HG03097 (cell line): Measurements from ENCODE around the gene ALG9.
A peak's percentile ranks its signal among the peaks of the same experiment; 100 is the strongest.
"Not testable (repeated sequence)": the region's sequence is repeated elsewhere in the genome, so short reads cannot be mapped to it uniquely, and the experiment has no call there.

Experiments used
- ATAC-seq: cut with Tn5 transposase; IDR thresholded peaks from one replicate; pipeline ENCODE4 v1.9.1; 2021; ENCODE audit not compliant: unreplicated experiment, low FRiP score

The ALG9 gene

DNA sequence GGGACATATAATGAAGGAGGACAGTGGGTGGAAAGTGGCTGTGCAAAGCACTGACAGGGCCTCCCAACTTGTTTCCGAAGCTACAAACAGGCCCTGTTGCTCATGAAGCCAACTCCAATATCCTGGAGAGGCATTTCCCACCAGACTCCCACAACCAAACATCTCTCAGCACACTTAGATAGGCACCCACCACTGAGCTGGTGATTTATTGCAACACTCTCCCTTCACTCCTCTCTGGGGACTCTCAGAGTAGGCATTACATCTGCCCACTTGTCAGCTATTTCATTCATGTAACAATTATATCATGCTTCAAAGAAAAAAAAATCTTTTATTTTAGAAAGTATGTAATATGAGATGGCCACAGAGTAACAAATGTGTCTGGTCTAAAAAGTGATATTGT is 73.1 kb downstream of the ALG9 start:
- ATAC-seq: no peak

GRCh38 chr11:111797145-111797581 is 74.2 kb downstream of the ALG9 start:
- ATAC-seq: no peak

DNA sequence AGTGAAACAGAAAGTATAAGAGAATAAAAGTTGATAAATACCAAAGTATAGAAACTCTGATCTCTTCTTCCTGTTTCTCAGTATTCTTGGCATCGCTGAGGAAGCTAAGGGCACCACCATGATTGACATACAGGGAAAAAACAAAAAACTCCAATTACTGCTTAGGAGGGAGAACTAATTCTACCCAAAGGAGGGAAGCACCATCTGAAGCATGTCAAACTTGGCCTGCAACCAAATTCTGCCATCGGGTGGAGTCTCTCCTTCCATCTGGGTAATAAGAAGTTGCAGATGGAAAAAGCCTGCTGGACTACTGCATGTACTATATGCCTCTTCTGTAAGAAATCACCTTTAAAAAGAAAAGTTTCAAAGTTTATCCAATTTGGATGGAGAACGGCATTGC is 74.7 kb downstream of the ALG9 start:
- ATAC-seq: no peak

GRCh38 chr11:111795334-111795985 is 75.9 kb downstream of the ALG9 start:
- ATAC-seq: no peak

DNA sequence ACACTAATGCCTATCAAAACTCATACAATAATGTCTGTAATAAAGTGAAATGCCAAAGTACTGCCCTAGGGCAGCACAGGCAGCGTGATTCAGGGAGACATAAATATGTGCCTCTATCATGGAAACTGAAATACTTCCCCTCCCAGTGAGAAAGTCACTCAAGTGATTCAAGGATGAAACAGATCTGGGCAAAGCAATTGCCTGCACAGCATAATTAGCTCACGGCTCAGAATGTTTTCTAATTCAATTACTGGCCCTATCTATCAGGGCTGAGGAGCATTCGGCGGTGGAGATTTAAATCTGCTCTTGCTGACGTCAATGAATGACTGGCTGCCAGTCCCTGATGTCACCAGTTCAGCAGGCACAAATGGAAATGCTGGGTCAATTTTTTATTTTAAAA is 77.5 kb downstream of the ALG9 start:
- no peak for ATAC-seq

- no peak for ATAC-seq
Observed at GRCh38 chr11:111792955-111793500, 78.4 kb downstream of the ALG9 start.

DNA sequence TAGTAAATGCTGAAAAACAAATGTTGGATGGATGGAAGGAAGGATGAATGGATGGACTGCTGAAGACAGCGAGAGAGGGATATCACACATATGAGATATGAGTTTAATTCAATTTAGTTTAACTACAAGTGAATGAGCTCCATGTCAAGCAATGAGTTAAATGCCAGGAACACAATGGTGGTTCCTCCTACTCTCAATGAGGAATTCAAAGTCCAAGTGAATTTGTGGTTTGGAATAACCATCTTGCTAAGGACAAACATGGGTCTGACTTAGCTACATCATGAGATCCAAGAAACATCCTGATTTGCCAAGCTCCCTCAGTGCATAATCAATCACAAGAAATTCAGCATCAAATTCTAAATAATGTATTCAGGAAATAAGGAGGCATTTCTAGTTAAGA is 79.1 kb downstream of the ALG9 start:
- ATAC-seq: no peak

DNA sequence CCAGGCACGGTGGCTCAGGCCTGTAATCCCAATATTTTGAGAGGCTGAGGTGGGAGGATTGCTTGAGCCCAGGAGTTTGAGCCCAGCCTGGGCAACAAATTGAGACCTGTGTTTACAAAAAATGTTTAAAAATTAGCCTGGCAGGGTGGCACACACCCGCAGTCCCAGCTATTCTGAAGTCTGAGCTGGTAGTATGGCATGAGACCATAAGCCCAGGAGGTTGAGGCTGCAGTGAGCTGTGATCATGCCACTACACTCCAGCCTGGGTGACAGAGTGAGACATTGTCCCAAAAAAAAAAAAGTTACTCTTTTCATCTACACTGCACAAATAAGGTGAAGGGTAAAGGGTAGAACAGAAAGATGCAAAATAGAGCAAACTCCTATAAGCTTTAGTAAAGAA is 82.9 kb downstream of the ALG9 start:
- no peak for ATAC-seq

- ATAC-seq: no peak
Observed at GRCh38 chr11:111788051-111788450, 83.3 kb downstream of the ALG9 start.

DNA sequence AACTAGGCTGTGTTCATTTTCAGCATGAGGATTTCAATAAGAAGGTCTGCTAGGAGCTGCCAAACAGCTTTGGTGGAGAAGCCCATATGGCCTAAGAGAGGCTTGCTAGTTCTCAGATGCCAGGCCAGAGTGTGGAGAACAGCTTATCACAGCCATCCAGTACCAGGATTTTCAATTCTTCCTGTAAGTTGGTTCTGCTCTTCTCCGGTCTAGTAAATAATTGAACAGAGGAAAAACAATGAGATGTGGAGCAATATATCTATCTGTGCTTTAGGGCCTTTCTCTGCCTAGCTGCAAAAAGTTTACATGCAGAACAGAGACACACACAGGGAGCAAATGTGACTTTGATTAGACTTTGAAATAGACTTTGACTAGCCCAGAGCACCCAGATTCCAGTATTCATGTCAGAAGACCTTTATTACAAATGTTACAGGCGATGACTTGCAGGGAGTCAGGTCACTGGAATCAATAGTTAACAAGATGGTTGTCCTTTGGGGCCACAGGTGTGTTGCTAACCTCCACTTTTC is 85.4 kb downstream of the ALG9 start:
- ATAC-seq: no peak

GRCh38 chr11:111785076-111785475 is 86.3 kb downstream of the ALG9 start:
- ATAC-seq: no peak

GRCh38 chr11:111784311-111784710 is 87.1 kb downstream of the ALG9 start:
- ATAC-seq: not testable (repeated sequence)

DNA sequence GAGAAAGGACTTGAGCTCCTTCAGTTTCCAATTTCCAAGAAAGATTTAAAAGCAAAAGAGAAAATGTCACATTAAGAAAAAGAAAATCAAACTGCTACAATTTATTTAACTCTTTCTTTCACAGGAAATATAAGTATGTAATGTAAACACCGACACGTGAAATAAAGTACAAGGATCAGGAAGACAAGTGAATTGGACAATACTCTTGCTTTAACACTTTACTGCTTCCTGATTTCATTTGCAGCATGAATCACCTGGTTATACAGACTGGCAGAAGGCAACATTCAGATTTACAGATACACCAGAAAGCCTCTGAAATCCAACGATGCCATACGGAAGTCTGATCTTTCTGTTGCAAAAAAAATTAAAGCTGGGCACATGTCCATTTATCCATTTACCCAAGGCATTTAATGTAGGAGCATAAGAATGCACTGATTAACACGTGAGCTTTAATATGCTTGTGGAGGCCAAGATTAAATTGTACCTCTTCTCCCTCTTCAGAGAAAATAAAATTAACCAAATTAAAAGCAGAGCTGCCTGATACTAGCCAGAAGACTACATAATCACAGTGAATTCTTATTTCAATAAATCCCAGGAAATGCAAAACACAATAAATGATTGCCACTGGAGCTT is 89.2 kb downstream of the ALG9 start:
- ATAC-seq: no peak

- ATAC-seq: no peak
Observed at GRCh38 chr11:111779118-111779517, 92.3 kb downstream of the ALG9 start.

DNA sequence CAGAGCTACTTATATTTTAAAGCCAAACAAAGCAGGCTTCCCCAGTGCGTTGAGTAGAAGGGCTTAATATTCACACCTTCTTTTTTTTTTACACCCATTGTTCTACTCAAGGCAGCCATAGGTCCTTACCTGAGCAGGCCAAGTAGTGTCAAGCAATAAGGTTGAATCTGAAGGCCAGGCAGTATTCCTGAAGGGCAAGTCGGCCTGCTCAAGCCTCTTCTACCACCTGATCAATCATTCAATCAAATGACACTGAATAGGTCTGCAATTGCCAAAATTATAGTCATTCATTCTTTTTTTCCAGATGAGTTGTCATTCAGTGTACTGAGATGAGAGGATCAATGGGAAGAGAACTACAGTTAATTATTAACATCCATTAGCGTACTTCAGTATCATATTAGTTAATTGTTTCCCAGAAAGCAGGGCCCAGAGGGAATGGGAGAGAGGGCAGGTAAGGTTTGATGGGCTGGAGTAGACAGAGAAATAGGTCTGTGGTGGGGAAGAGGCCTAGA is 93.3 kb downstream of the ALG9 start:
- ATAC-seq: no peak

DNA sequence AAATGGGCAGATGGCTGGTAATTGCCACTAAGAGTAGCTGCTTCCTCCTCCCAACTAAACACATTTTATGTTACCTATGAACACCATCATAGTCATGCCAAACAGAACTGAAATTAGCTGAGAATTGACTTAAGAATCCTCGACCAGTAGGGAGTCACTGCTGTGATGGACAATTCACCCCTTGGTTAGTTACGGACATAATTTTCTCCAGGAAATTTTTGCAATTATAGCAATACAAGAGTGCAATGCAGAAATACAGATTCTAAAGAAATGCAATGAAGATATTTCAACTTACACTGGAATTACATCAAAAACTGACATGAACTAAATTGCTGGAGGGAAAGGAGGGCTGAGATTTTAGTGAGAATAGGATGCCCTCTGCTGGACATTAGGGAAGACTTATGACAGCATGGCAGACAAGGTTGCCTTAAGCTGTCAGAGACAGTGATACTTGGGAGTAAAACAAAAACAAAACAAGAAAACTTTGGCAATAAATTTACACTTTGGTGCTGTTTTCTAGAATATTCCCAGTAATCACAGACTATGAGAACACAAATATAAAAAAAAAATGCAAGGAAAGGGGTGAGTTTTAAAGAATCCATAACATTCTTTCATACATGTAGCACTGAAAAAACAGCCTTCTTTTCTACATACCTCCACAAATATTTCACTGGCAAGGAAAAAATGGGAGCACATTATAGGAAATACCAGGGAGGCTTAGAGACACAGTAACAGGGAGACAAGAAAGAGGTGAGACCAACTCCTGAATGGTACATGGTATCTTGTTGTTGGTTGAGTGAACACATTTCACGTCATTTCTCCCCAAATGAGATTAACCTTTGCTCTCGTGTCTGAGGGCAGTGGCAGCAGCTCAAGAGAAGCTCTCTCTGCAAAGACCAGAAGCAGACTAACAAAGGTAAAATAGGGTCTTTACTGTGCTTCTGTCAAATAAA is 94.0 kb downstream of the ALG9 start:
- peak; percentile 55 for ATAC-seq

GRCh38 chr11:111776398-111777093 is 94.8 kb downstream of the ALG9 start:
- ATAC-seq: peak; percentile 72

DNA sequence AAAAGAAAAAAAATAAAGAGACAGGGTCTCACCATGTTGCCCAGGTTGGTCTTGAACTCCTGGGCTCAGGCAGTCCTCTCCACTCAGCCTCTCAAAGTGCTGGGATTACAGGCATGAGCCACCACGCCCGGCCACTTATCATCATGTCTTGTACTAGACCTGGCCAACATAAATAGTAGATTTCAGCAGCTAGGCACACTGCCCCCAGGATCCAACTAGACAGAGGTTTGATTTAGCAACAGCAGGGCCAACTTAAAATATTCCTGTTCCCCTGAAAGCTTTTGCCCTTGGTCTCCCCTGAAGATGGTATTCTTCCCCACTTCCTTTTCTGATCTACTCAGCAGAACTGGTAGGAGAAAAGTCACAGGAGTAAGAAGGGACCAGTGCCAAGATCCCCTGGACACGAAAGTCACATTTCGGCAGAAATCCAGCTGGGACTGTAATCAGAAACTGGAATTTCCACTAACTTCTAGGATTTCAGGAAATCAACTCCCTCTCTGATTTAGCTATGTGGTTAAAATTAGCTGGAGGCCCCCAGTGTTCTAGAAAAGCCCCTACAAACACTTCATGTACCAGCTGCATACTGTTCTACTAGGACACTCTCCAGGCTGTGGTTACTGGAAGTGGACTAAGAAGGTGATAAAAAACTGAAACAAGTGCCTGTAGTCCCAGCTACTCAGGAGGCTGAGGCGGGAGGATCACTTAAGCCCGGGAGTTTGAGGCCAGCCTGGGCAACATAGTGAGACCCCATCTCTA is 96.2 kb downstream of the ALG9 start:
- no peak for ATAC-seq

DNA sequence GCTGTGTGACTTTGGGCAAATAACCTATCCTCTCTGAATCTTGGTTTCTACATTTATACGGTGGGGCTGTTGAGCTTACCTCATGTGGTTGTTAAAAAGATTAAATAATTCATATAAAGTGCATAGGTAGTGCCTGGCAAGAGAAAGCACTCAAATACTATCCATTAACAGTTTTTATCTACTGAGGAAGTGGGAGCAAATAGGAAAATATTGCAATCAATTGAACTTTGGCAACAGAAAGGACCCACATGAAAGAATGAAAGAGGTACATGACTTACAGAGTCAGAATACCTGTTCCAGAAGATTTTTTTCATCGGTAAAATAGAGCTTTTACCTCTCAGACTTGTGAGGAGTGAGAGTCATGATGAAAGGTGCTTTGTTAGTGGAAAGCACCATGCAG is 98.8 kb downstream of the ALG9 start:
- ATAC-seq: no peak
